Measurements from ENCODE around the gene TULP4.

DNA sequence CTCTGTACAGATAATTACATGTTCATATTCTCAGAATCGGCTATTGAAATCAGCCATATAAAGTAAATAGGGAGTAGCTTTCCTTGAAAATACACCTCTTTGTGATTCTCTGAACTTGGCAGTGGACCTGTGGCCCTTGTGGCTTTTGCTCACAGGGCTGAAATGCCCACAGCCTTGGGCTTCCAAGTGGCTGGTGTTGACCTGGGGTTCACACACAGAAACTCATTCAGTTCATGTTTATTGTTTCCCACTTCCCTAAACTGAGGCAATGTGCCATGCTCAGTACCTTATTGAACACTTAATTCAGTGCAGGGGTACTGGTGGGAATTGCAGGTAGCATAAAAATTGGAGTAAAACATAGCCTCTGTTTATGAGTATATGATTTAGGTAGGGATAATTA, 19.1 kb upstream of the TULP4 start:
- no peak for TF ChIP-seq POLR2AphosphoS5 (IDR thresholded peaks at IDR 0.05; ENCODE audit: borderline replicate concordance, low read depth, low read length)
- no peak for TF ChIP-seq EZH2 (IDR thresholded peaks at IDR 0.05)
- no peak for TF ChIP-seq FOXP2 (optimal IDR thresholded peaks at IDR 0.05; ENCODE audit: control extremely low read depth, extremely low read length, insufficient read depth)

Data from SK-N-MC (cell line).